Renal pelvis (tissue), 4 donors: ENCODE data around the gene ASPG. TPM values are rescaled to one million over a fixed set of nuclear protein-coding genes. Genes with fewer than 3 reads are reported as not detected.

Experiments used
- DNase-seq: peaks from one replicate; pipeline ENCODE4 v3.0.0-alpha.2; 2013
- polyA plus RNA-seq, 3 donors: library from polyadenylated mRNA; unstranded; fragments of 120-200 nt; gene quantifications; one replicate each; pipeline ENCODE4 v1.2.1, GENCODE V29; 2013; ENCODE audit not compliant: insufficient read length in 3 of 3

ASPG gene
- polyA plus RNA-seq, 3 donors = 14.4 to 25.4 (median 14.9) TPM

GRCh38 chr14:104103446-104104075 lies 18.1 kb downstream of the ASPG start:
- no peak for DNase-seq

GRCh38 chr14:104104076-104104901 lies 18.8 kb downstream of the ASPG start:
- DNase-seq = no peak

- no peak for DNase-seq
Measured at GRCh38 chr14:104105071-104105821, 19.7 kb downstream of the ASPG start.

GRCh38 chr14:104105822-104106470 lies 20.4 kb downstream of the ASPG start:
- DNase-seq = no peak

GRCh38 chr14:104106471-104106991 lies 21.0 kb downstream of the ASPG start:
- DNase-seq = no peak

GRCh38 chr14:104107101-104107581 lies 21.6 kb downstream of the ASPG start:
- no peak for DNase-seq

GRCh38 chr14:104107611-104108569 lies 22.4 kb downstream of the ASPG start:
- DNase-seq = no peak

GRCh38 chr14:104108570-104109541 lies 23.4 kb downstream of the ASPG start:
- DNase-seq = no peak

GRCh38 chr14:104109731-104110361 lies 24.3 kb downstream of the ASPG start:
- DNase-seq = no peak

GRCh38 chr14:104110491-104111209 lies 25.1 kb downstream of the ASPG start:
- DNase-seq = no peak

GRCh38 chr14:104111301-104112112 lies 26.0 kb downstream of the ASPG start:
- no peak for DNase-seq

- no peak for DNase-seq
Measured at GRCh38 chr14:104112113-104112505, 26.6 kb downstream of the ASPG start.

GRCh38 chr14:104112609-104113571 lies 27.4 kb downstream of the ASPG start:
- no peak for DNase-seq

- DNase-seq = no peak
Measured at GRCh38 chr14:104113631-104114420, 28.3 kb downstream of the ASPG start.
